HEK293 (cell line): ENCODE results near the gene GLCE.

Source experiments
- EGR2 ChIP-seq: fragments of 450-650 bp; formaldehyde crosslinking; IDR thresholded peaks from 2 replicates; pipeline ENCODE4 v1.5.1; 2016; ENCODE audit warnings: low read depth, missing biosample characterization, missing genetic modification characterization
- HIC1 ChIP-seq: fragments of 450-650 bp; formaldehyde crosslinking; IDR thresholded peaks from 2 replicates; pipeline ENCODE4 v1.5.1; 2016; ENCODE audit warnings: missing biosample characterization, missing genetic modification characterization
- HOXA7 ChIP-seq: sonication (generic); formaldehyde crosslinking; IDR thresholded peaks from 2 replicates; pipeline ENCODE4 v1.8.1; 2022; ENCODE audit warnings: missing genetic modification reagents, borderline replicate concordance
- IKZF3 ChIP-seq: fragments of 450-650 bp; IDR thresholded peaks from 2 replicates; pipeline ENCODE4 v1.5.0; 2018; ENCODE audit warnings: missing biosample characterization, mild to moderate bottlenecking, missing genetic modification characterization, moderate library complexity
- KLF10 ChIP-seq: fragments of 450-650 bp; IDR thresholded peaks from 2 replicates; pipeline ENCODE4 v1.5.1; 2018; ENCODE audit warnings: missing biosample characterization, mild to moderate bottlenecking, missing genetic modification characterization
- MEIS1 ChIP-seq: sonication (generic); formaldehyde crosslinking; IDR thresholded peaks from 2 replicates; pipeline ENCODE4 v1.8.1; 2022; ENCODE audit warnings: missing genetic modification reagents, mild to moderate bottlenecking, borderline replicate concordance
- MZF1 ChIP-seq: fragments of 450-650 bp; formaldehyde crosslinking; IDR thresholded peaks from 2 replicates; pipeline ENCODE4 v1.5.1; 2017; ENCODE audit warnings: missing biosample characterization, missing genetic modification characterization, borderline replicate concordance
- OSR2 ChIP-seq: fragments of 450-650 bp; formaldehyde crosslinking; IDR thresholded peaks from 2 replicates; pipeline ENCODE4 v1.5.1; 2016; ENCODE audit warnings: missing biosample characterization, missing genetic modification characterization
- SALL2 ChIP-seq: fragments of 450-650 bp; formaldehyde crosslinking; IDR thresholded peaks from 2 replicates; pipeline ENCODE4 v1.5.0; 2017; ENCODE audit warnings: missing biosample characterization, mild to moderate bottlenecking, missing genetic modification characterization, borderline replicate concordance
- SETDB1 ChIP-seq: IDR thresholded peaks from one replicate; pipeline ENCODE4 v1.6.1; 2017; ENCODE audit warnings: mild to moderate bottlenecking, low read length, moderate library complexity, mixed read lengths; ENCODE audit not compliant: insufficient read length
- SP2 ChIP-seq: fragments of 450-650 bp; formaldehyde crosslinking; IDR thresholded peaks from 2 replicates; pipeline ENCODE4 v1.5.1; 2016; ENCODE audit warnings: missing biosample characterization, missing genetic modification characterization
- ZBTB48 ChIP-seq: fragments of 450-650 bp; formaldehyde crosslinking; IDR thresholded peaks from 2 replicates; pipeline ENCODE4 v1.5.1; 2016; ENCODE audit warnings: missing biosample characterization, missing genetic modification characterization
- ZNF121 ChIP-seq: fragments of 450-650 bp; formaldehyde crosslinking; IDR thresholded peaks from 2 replicates; pipeline ENCODE4 v1.5.1; 2016; ENCODE audit warnings: missing biosample characterization, missing genetic modification characterization
- ZNF132 ChIP-seq: fragments of 450-650 bp; formaldehyde crosslinking; IDR thresholded peaks from 2 replicates; pipeline ENCODE4 v1.5.1; 2017; ENCODE audit warnings: missing biosample characterization, missing genetic modification characterization, borderline replicate concordance
- ZNF16 ChIP-seq: fragments of 450-650 bp; formaldehyde crosslinking; IDR thresholded peaks from 2 replicates; pipeline ENCODE4 v1.5.1; 2016; ENCODE audit warnings: low read depth, missing biosample characterization, missing genetic modification characterization
- ZNF169 ChIP-seq: fragments of 450-650 bp; formaldehyde crosslinking; IDR thresholded peaks from 2 replicates; pipeline ENCODE4 v1.5.1; 2016; ENCODE audit warnings: missing biosample characterization, missing genetic modification characterization
- ZNF19 ChIP-seq: fragments of 450-650 bp; formaldehyde crosslinking; IDR thresholded peaks from 2 replicates; pipeline ENCODE4; 2016; ENCODE audit warnings: missing biosample characterization, missing genetic modification characterization, low read depth
- ZNF23 ChIP-seq: fragments of 450-650 bp; formaldehyde crosslinking; IDR thresholded peaks from 2 replicates; pipeline ENCODE4 v1.5.1; 2016; ENCODE audit warnings: missing biosample characterization, missing genetic modification characterization, borderline replicate concordance
- ZNF248 ChIP-seq: fragments of 450-650 bp; formaldehyde crosslinking; IDR thresholded peaks from 2 replicates; pipeline ENCODE4 v1.5.1; 2017; ENCODE audit warnings: missing biosample characterization, missing genetic modification characterization
- ZNF280C ChIP-seq: fragments of 450-650 bp; formaldehyde crosslinking; IDR thresholded peaks from 2 replicates; pipeline ENCODE4 v1.5.1; 2016; ENCODE audit warnings: missing biosample characterization, missing genetic modification characterization
- ZNF292 ChIP-seq: fragments of 450-650 bp; formaldehyde crosslinking; IDR thresholded peaks from 2 replicates; pipeline ENCODE4 v1.5.1; 2016; ENCODE audit warnings: low read depth, missing biosample characterization, missing genetic modification characterization, borderline replicate concordance
- ZNF324 ChIP-seq: fragments of 450-650 bp; formaldehyde crosslinking; IDR thresholded peaks from 2 replicates; pipeline ENCODE4 v1.5.1; 2016; ENCODE audit warnings: missing biosample characterization, missing genetic modification characterization
- ZNF366 ChIP-seq: fragments of 450-650 bp; formaldehyde crosslinking; conservative IDR thresholded peaks from 2 replicates; pipeline ENCODE4 v1.5.1; 2016; ENCODE audit warnings: missing biosample characterization, missing genetic modification characterization
- ZNF391 ChIP-seq: fragments of 450-650 bp; formaldehyde crosslinking; IDR thresholded peaks from 2 replicates; pipeline ENCODE4 v1.5.1; 2016; ENCODE audit warnings: low read depth, missing biosample characterization, missing genetic modification characterization, borderline replicate concordance
- ZNF404 ChIP-seq: fragments of 450-650 bp; formaldehyde crosslinking; IDR thresholded peaks from 2 replicates; pipeline ENCODE4 v1.5.1; 2017; ENCODE audit warnings: missing biosample characterization, missing genetic modification characterization
- ZNF514 ChIP-seq: fragments of 450-650 bp; formaldehyde crosslinking; IDR thresholded peaks from 2 replicates; pipeline ENCODE4 v1.5.1; 2016; ENCODE audit warnings: missing biosample characterization, missing genetic modification characterization
- ZNF530 ChIP-seq: fragments of 450-650 bp; formaldehyde crosslinking; IDR thresholded peaks from 2 replicates; pipeline ENCODE4 v1.5.1; 2016; ENCODE audit warnings: low read depth, missing biosample characterization, missing genetic modification characterization
- ZNF544 ChIP-seq: fragments of 450-650 bp; formaldehyde crosslinking; IDR thresholded peaks from 2 replicates; pipeline ENCODE4 v1.5.0; 2017; ENCODE audit warnings: missing biosample characterization, missing genetic modification characterization
- ZNF639 ChIP-seq: fragments of 450-650 bp; formaldehyde crosslinking; IDR thresholded peaks from 2 replicates; pipeline ENCODE4 v1.5.1; 2016; ENCODE audit warnings: missing biosample characterization, missing genetic modification characterization
- ZNF654 ChIP-seq: fragments of 450-650 bp; formaldehyde crosslinking; IDR thresholded peaks from 2 replicates; pipeline ENCODE4 v1.5.1; 2016; ENCODE audit warnings: low read depth, missing biosample characterization, missing genetic modification characterization
- ZNF660 ChIP-seq: fragments of 450-650 bp; IDR thresholded peaks from 2 replicates; pipeline ENCODE4 v1.5.1; 2018; ENCODE audit warnings: missing biosample characterization, mild to moderate bottlenecking, missing genetic modification characterization
- ZNF670 ChIP-seq: fragments of 450-650 bp; formaldehyde crosslinking; IDR thresholded peaks from 2 replicates; pipeline ENCODE4 v1.5.1; 2016; ENCODE audit warnings: missing biosample characterization, missing genetic modification characterization, low read depth
- ZNF776 ChIP-seq: fragments of 450-650 bp; formaldehyde crosslinking; IDR thresholded peaks from 2 replicates; pipeline ENCODE4 v1.5.0; 2017; ENCODE audit warnings: missing biosample characterization, missing genetic modification characterization, borderline replicate concordance
- ZNF785 ChIP-seq: fragments of 450-650 bp; formaldehyde crosslinking; IDR thresholded peaks from 2 replicates; pipeline ENCODE4 v1.5.1; 2016; ENCODE audit warnings: missing biosample characterization, missing genetic modification characterization

GLCE gene

GRCh38 chr15:69121198-69121828, 39.1 kb upstream of the GLCE start (continued):
- no peak for TF ChIP-seq ZNF654 (tag by site-specific recombination)
- no peak for TF ChIP-seq SETDB1
- 0 out of 2 replicates have a peak, but pooled peaks have one; percentile 8 for TF ChIP-seq ZNF404
- no peak for TF ChIP-seq ZNF121 (tag by site-specific recombination)
- peak; percentile 92 for TF ChIP-seq ZNF670
- TF ChIP-seq ZBTB48 (tag by site-specific recombination), result 0 out of 2 replicates have a peak, but pooled peaks have one; percentile 26
- no peak for TF ChIP-seq ZNF19 (tag by site-specific recombination)
- peak; percentile 75 for TF ChIP-seq ZNF366 (tag by site-specific recombination)
- TF ChIP-seq ZNF292, result no peak
- TF ChIP-seq ZNF16 (tag by site-specific recombination), result no peak
- no peak for TF ChIP-seq ZNF660
- TF ChIP-seq ZNF514 (tag by site-specific recombination), result 0 out of 2 replicates have a peak, but pooled peaks have one; percentile 34
- TF ChIP-seq EGR2 (tag by site-specific recombination), result no peak
- TF ChIP-seq ZNF169 (tag by site-specific recombination), result no peak
- no peak for TF ChIP-seq ZNF324 (tag by site-specific recombination)
- TF ChIP-seq MZF1 (tag by site-specific recombination), result no peak
- TF ChIP-seq SALL2 (tag by site-specific recombination), result no peak
- no peak for TF ChIP-seq ZNF280C (tag by site-specific recombination)
- TF ChIP-seq ZNF785 (tag by site-specific recombination), result no peak
- no peak for TF ChIP-seq MEIS1 (CRISPR knock-in tag)
- TF ChIP-seq HIC1 (tag by site-specific recombination), result no peak
- no peak for TF ChIP-seq ZNF391 (tag by site-specific recombination)
- no peak for TF ChIP-seq HOXA7 (CRISPR knock-in tag)
- TF ChIP-seq ZNF776 (tag by site-specific recombination), result peak; percentile 85
- no peak for TF ChIP-seq KLF10 (tag by site-specific recombination)
- TF ChIP-seq ZNF23 (tag by site-specific recombination), result no peak
- TF ChIP-seq SP2, result no peak
- no peak for TF ChIP-seq ZNF132
- no peak for TF ChIP-seq ZNF639 (tag by site-specific recombination)
- no peak for TF ChIP-seq ZNF530
- no peak for TF ChIP-seq ZNF248
- no peak for TF ChIP-seq IKZF3
- TF ChIP-seq OSR2 (tag by site-specific recombination), result no peak
- TF ChIP-seq ZNF544 (tag by site-specific recombination), result no peak
